ENCODE results near the gene RPTOR.
A peak's percentile ranks its signal among the peaks of the same experiment; 100 is the strongest.

RPTOR gene

GRCh38 chr17:80980397-80981061, 435.9 kb downstream of the RPTOR start:
- no peak for DNase-seq (ENCODE audit: low spot score)
- TF ChIP-seq CTCF (IDR thresholded peaks at IDR 0.05), result no peak
- peak overlapping the region; percentile 11 for H3K4me3 ChIP-seq
- H3K27ac ChIP-seq, result no peak overlapping the region

GRCh38 chr17:80981062-80981902, 436.6 kb downstream of the RPTOR start:
- DNase-seq (ENCODE audit: low spot score), result no peak
- peak; percentile 86 for TF ChIP-seq CTCF (IDR thresholded peaks at IDR 0.05)
- Histone ChIP-seq H3K4me3 (peak overlapping the region; percentile 11), H3K27ac (no peak overlapping the region)

- no peak for TF ChIP-seq CTCF (IDR thresholded peaks at IDR 0.05)
- no peak overlapping the region for H3K27ac ChIP-seq
- no peak overlapping the region for H3K4me3 ChIP-seq
- no peak for DNase-seq (ENCODE audit: low spot score)
These were observed 437.3 kb downstream of the RPTOR start for GRCh38 chr17:80981929-80982425.

GRCh38 chr17:80982426-80982974, 437.9 kb downstream of the RPTOR start:
- TF ChIP-seq CTCF (IDR thresholded peaks at IDR 0.05), result no peak
- Histone ChIP-seq H3K27ac (no peak overlapping the region), H3K4me3 (no peak overlapping the region)
- no peak for DNase-seq (ENCODE audit: low spot score)

- no peak for DNase-seq (ENCODE audit: low spot score)
- no peak for TF ChIP-seq CTCF (IDR thresholded peaks at IDR 0.05)
- no peak overlapping the region for H3K4me3 ChIP-seq
- H3K27ac ChIP-seq, result peak overlapping the region in 1 of 2 donors; percentile 30
These were observed 438.9 kb downstream of the RPTOR start for GRCh38 chr17:80983545-80983944.

- Histone ChIP-seq H3K27ac (peak overlapping the region; percentile 15 to 56), H3K4me3 (no peak overlapping the region)
- TF ChIP-seq CTCF (IDR thresholded peaks at IDR 0.05), result no peak
- DNase-seq (ENCODE audit: low spot score), result no peak
These were observed 440.1 kb downstream of the RPTOR start for GRCh38 chr17:80984749-80985148.

Data from coronary artery (tissue), 2 donors.